ENCODE measurements around the gene ADAMTSL5.
"Not testable (repeated sequence)": the region's sequence is repeated elsewhere in the genome, so short reads cannot be mapped to it uniquely, and the experiment has no call there.

Gene ADAMTSL5

GRCh38 chr19:1531587-1531986, 18.8 kb upstream of the ADAMTSL5 start:
- H3K9me3 ChIP-seq, result no peaks in the 10 kb centered on the region
- no peaks in the 10 kb centered on the region for H3K27me3 ChIP-seq
- H4K20me1 ChIP-seq, result no peaks in the 10 kb centered on the region
- H3K4me3 ChIP-seq, result no peak overlapping the region
- no peak overlapping the region for H3K9ac ChIP-seq
- no peak overlapping the region for H3K27ac ChIP-seq
- peaks cover 14% of the 10 kb centered on the region for H3K4me1 ChIP-seq
- H3K36me3 ChIP-seq, result no peaks in the 10 kb centered on the region
- TF ChIP-seq Cebpa-rat (IDR thresholded peaks at IDR 0.05), result no peak
- no peak overlapping the region for H3K4me2 ChIP-seq

GRCh38 chr19:1530856-1531255, 18.0 kb upstream of the ADAMTSL5 start:
- not testable (repeated sequence) for H3K9me3 ChIP-seq, H4K20me1 ChIP-seq, H3K4me2 ChIP-seq, H3K27ac ChIP-seq, H3K9ac ChIP-seq, H3K27me3 ChIP-seq, H3K36me3 ChIP-seq, H3K4me3 ChIP-seq
- H3K4me1 ChIP-seq, result peaks cover 14% of the 10 kb centered on the region

GRCh38 chr19:1529430-1529816, 16.6 kb upstream of the ADAMTSL5 start:
- Histone ChIP-seq H3K27ac (no peak overlapping the region), H4K20me1 (no peaks in the 10 kb centered on the region), H3K9ac (no peak overlapping the region), H3K36me3 (no peaks in the 10 kb centered on the region), H3K27me3 (peaks cover 13% of the 10 kb centered on the region), H3K9me3 (no peaks in the 10 kb centered on the region), H3K4me1 (peaks cover 14% of the 10 kb centered on the region), H3K4me3 (no peak overlapping the region), H3K4me2 (no peak overlapping the region)
- TF ChIP-seq Cebpa-rat (IDR thresholded peaks at IDR 0.05), result no peak

GRCh38 chr19:1528596-1529429, 16.0 kb upstream of the ADAMTSL5 start:
- no peaks in the 10 kb centered on the region for H4K20me1 ChIP-seq
- no peak for TF ChIP-seq Cebpa-rat (IDR thresholded peaks at IDR 0.05)
- no peak overlapping the region for H3K27ac ChIP-seq
- H3K4me1 ChIP-seq, result peaks cover 14% of the 10 kb centered on the region
- peaks cover 17% of the 10 kb centered on the region for H3K27me3 ChIP-seq
- H3K9me3 ChIP-seq, result no peaks in the 10 kb centered on the region
- H3K4me2 ChIP-seq, result no peak overlapping the region
- H3K36me3 ChIP-seq, result no peaks in the 10 kb centered on the region
- no peak overlapping the region for H3K9ac ChIP-seq
- H3K4me3 ChIP-seq, result no peak overlapping the region

- Histone ChIP-seq H3K27ac (no peak overlapping the region), H3K36me3 (no peaks in the 10 kb centered on the region), H3K9ac (no peak overlapping the region), H3K4me3 (no peak overlapping the region), H3K4me1 (peaks cover 5% of the 10 kb centered on the region), H3K4me2 (no peak overlapping the region), H3K27me3 (peaks cover 26% of the 10 kb centered on the region), H4K20me1 (no peaks in the 10 kb centered on the region), H3K9me3 (no peaks in the 10 kb centered on the region)
- TF ChIP-seq Cebpa-rat (IDR thresholded peaks at IDR 0.05), result 0 out of 2 replicates have a peak, but pooled peaks have one; percentile 0
These were observed 15.0 kb upstream of the ADAMTSL5 start for GRCh38 chr19:1527650-1528309.

- peak; percentile 51; the same call in 1 of the 2 replicates for TF ChIP-seq Cebpa-rat (IDR thresholded peaks at IDR 0.05)
- Histone ChIP-seq H3K9ac (no peak overlapping the region), H3K9me3 (no peaks in the 10 kb centered on the region), H3K27ac (no peak overlapping the region), H3K4me1 (peaks cover 2% of the 10 kb centered on the region), H3K4me3 (no peak overlapping the region), H3K4me2 (no peak overlapping the region), H3K36me3 (no peaks in the 10 kb centered on the region), H4K20me1 (no peaks in the 10 kb centered on the region), H3K27me3 (peaks cover 28% of the 10 kb centered on the region)
These were observed 14.3 kb upstream of the ADAMTSL5 start for GRCh38 chr19:1526979-1527649.

- no peaks in the 10 kb centered on the region for H4K20me1 ChIP-seq
- no peaks in the 10 kb centered on the region for H3K36me3 ChIP-seq
- no peak for TF ChIP-seq Cebpa-rat (IDR thresholded peaks at IDR 0.05)
- no peak overlapping the region for H3K27ac ChIP-seq
- no peak overlapping the region for H3K4me3 ChIP-seq
- no peak overlapping the region for H3K4me2 ChIP-seq
- H3K4me1 ChIP-seq, result peaks cover 11% of the 10 kb centered on the region
- peaks cover 28% of the 10 kb centered on the region for H3K27me3 ChIP-seq
- H3K9me3 ChIP-seq, result no peaks in the 10 kb centered on the region
- H3K9ac ChIP-seq, result no peak overlapping the region
These were observed 13.4 kb upstream of the ADAMTSL5 start for GRCh38 chr19:1526066-1526778.

- TF ChIP-seq Cebpa-rat (IDR thresholded peaks at IDR 0.05), result no peak
- Histone ChIP-seq H3K4me2 (no peak overlapping the region), H3K27me3 (peaks cover 28% of the 10 kb centered on the region), H3K27ac (no peak overlapping the region), H4K20me1 (no peaks in the 10 kb centered on the region), H3K9ac (no peak overlapping the region), H3K9me3 (no peaks in the 10 kb centered on the region), H3K4me1 (peaks cover 20% of the 10 kb centered on the region), H3K4me3 (no peak overlapping the region), H3K36me3 (no peaks in the 10 kb centered on the region)
These were observed 12.5 kb upstream of the ADAMTSL5 start for GRCh38 chr19:1525343-1525742.

GRCh38 chr19:1524972-1525325, 12.1 kb upstream of the ADAMTSL5 start:
- H3K4me3 ChIP-seq, result no peak overlapping the region
- H3K27me3 ChIP-seq, result peaks cover 28% of the 10 kb centered on the region
- H3K4me1 ChIP-seq, result peaks cover 24% of the 10 kb centered on the region
- H3K27ac ChIP-seq, result no peak overlapping the region
- no peak overlapping the region for H3K9ac ChIP-seq
- H3K9me3 ChIP-seq, result no peaks in the 10 kb centered on the region
- no peaks in the 10 kb centered on the region for H3K36me3 ChIP-seq
- no peaks in the 10 kb centered on the region for H4K20me1 ChIP-seq
- H3K4me2 ChIP-seq, result no peak overlapping the region
- no peak for TF ChIP-seq Cebpa-rat (IDR thresholded peaks at IDR 0.05)
